HepG2 (cell line): ENCODE results near the gene PRR11. TPM values are rescaled to one million over a fixed set of nuclear protein-coding genes. Genes with fewer than 3 reads are reported as not detected.

ENCODE experiments used
- ATF1 ChIP-seq: IDR thresholded peaks from 2 replicates; pipeline ENCODE4 v1.6.1; 2016; ENCODE audit warnings: mild to moderate bottlenecking, control low read depth
- CENPT ChIP-seq: sonication (generic); formaldehyde crosslinking; IDR thresholded peaks from 2 replicates; pipeline ENCODE4 v1.8.0; 2022; ENCODE audit warnings: low read depth, mild to moderate bottlenecking, moderate library complexity, missing genetic modification reagents
- ELF3 ChIP-seq: IDR thresholded peaks from 2 replicates; pipeline ENCODE4 v1.6.1; 2016; ENCODE audit warnings: missing genetic modification reagents, missing compliant biosample characterization
- FOXP1 ChIP-seq, 2 experiments: fragments of 450-650 bp in 1 of 2; IDR thresholded peaks; 2 replicates each; pipeline ENCODE4 v1.6.1; 2017 to 2018; ENCODE audit warnings: antibody characterized with exemption in 1 of 2
- HNF4A ChIP-seq: sonication (generic); formaldehyde crosslinking; IDR thresholded peaks from 2 replicates; pipeline ENCODE4 v1.4.0; 2020; ENCODE audit warnings: missing genetic modification reagents
- MLLT10 ChIP-seq: sonication (generic); formaldehyde crosslinking; IDR thresholded peaks from 2 replicates; pipeline ENCODE4 v1.4.0; 2020; ENCODE audit warnings: missing genetic modification reagents
- NBN ChIP-seq: fragments of 450-650 bp; conservative IDR thresholded peaks from 2 replicates; pipeline ENCODE4 v1.6.1; 2017
- NFYB ChIP-seq: sonication (generic); formaldehyde crosslinking; IDR thresholded peaks from 2 replicates; pipeline ENCODE4 v1.4.0; 2020; ENCODE audit warnings: missing genetic modification reagents
- PAF1 ChIP-seq: IDR thresholded peaks from 2 replicates; pipeline ENCODE4 v1.6.1; 2016; ENCODE audit warnings: missing genetic modification reagents, missing compliant biosample characterization
- RORA ChIP-seq: sonication (generic); formaldehyde crosslinking; IDR thresholded peaks from 2 replicates; pipeline ENCODE4 v1.5.0; 2020; ENCODE audit warnings: mild to moderate bottlenecking, missing genetic modification reagents, moderate library complexity
- RXRB ChIP-seq: IDR thresholded peaks from 2 replicates; pipeline ENCODE4 v1.6.1; 2016; ENCODE audit warnings: borderline replicate concordance, missing genetic modification reagents, missing compliant biosample characterization
- SMAD1 ChIP-seq: sonication (generic); formaldehyde crosslinking; IDR thresholded peaks from 2 replicates; pipeline ENCODE4 v1.4.0; 2020; ENCODE audit warnings: missing genetic modification reagents, low read depth, mild to moderate bottlenecking, borderline replicate concordance
- SSRP1 ChIP-seq: IDR thresholded peaks from 2 replicates; pipeline ENCODE4 v1.6.1; 2016; ENCODE audit warnings: control low read depth
- ZC3H13 ChIP-seq: sonication (generic); formaldehyde crosslinking; IDR thresholded peaks from 2 replicates; pipeline ENCODE4 v1.8.1; 2023; ENCODE audit warnings: mild to moderate bottlenecking, missing genetic modification reagents, moderate library complexity
- ZEB1 ChIP-seq: IDR thresholded peaks from 2 replicates; pipeline ENCODE4 v1.6.1; 2012; ENCODE audit warnings: mild to moderate bottlenecking, low read depth, inconsistent platforms; ENCODE audit not compliant: insufficient replicate concordance
- ZMAT5 ChIP-seq: sonication (generic); formaldehyde crosslinking; IDR thresholded peaks from 2 replicates; pipeline ENCODE4 v1.5.0; 2020; ENCODE audit warnings: mild to moderate bottlenecking, low read depth, missing genetic modification reagents, borderline replicate concordance
- ZNF382 ChIP-seq: sonication (generic); formaldehyde crosslinking; IDR thresholded peaks from 2 replicates; pipeline ENCODE4 v1.5.0; 2020; ENCODE audit warnings: missing genetic modification reagents, mild to moderate bottlenecking, borderline replicate concordance
- ZNF432 ChIP-seq: sonication (generic); formaldehyde crosslinking; IDR thresholded peaks from 2 replicates; pipeline ENCODE4 v1.5.0; 2020; ENCODE audit warnings: missing genetic modification reagents, mild to moderate bottlenecking, borderline replicate concordance
- ZNF484 ChIP-seq: sonication (generic); formaldehyde crosslinking; IDR thresholded peaks from 2 replicates; pipeline ENCODE4 v1.5.1; 2020; ENCODE audit warnings: mild to moderate bottlenecking, low read depth, missing genetic modification reagents, borderline replicate concordance
- ZNF576 ChIP-seq: sonication (generic); formaldehyde crosslinking; IDR thresholded peaks from 2 replicates; pipeline ENCODE4 v1.4.0; 2020; ENCODE audit warnings: mild to moderate bottlenecking, missing genetic modification reagents
- ZNF615 ChIP-seq: sonication (generic); formaldehyde crosslinking; IDR thresholded peaks from 2 replicates; pipeline ENCODE4 v1.5.0; 2020; ENCODE audit warnings: mild to moderate bottlenecking, missing genetic modification reagents, borderline replicate concordance
- ZNF670 ChIP-seq: sonication (generic); formaldehyde crosslinking; IDR thresholded peaks from 2 replicates; pipeline ENCODE4 v1.8.0; 2022; ENCODE audit warnings: mild to moderate bottlenecking, missing genetic modification reagents, borderline replicate concordance
- ZNF792 ChIP-seq: IDR thresholded peaks from 2 replicates; pipeline ENCODE4 v1.6.1; 2016
- ZNF850 ChIP-seq: sonication (generic); formaldehyde crosslinking; conservative IDR thresholded peaks from 2 replicates; pipeline ENCODE4 v1.9.0; 2021; ENCODE audit warnings: mild to moderate bottlenecking, missing genetic modification reagents
- ZSCAN30 ChIP-seq: sonication (generic); formaldehyde crosslinking; IDR thresholded peaks from 2 replicates; pipeline ENCODE4 v1.5.0; 2020; ENCODE audit warnings: mild to moderate bottlenecking, missing genetic modification reagents
- polyA plus RNA-seq, 8 experiments: library from polyadenylated mRNA; depleted of rRNA in 3 of 8; stranded (reverse) in 7 of 8; unstranded in 1 of 8; fragments of >200 nt; fragmentation: Illumina TruSeq in 4 of 8; extraction: Trizol in 4 of 8; gene quantifications; 2 replicates each; pipeline versions ENCODE4 v1.2.1 to v1.2.3, GENCODE V29; 2011 to 2016; ENCODE audit warnings: low read depth in 4 of 8, missing spikeins in 1 of 8, mixed read lengths in 1 of 8; ENCODE audit not compliant: insufficient read depth in 1 of 8
- total RNA-seq, 5 experiments: library from RNA; depleted of rRNA; stranded (reverse); fragments of >200 nt; fragmentation: Illumina TruSeq; extraction: Trizol; gene quantifications; 2 replicates each; pipeline ENCODE4 v1.2.3, GENCODE V29; 2016; ENCODE audit warnings: low read depth in 1 of 5
- TF ChIP-seq, protein P1 (sequence below): sonication (generic); formaldehyde crosslinking; IDR thresholded peaks from 2 replicates; pipeline ENCODE4 v1.4.0; 2020; ENCODE audit warnings: missing genetic modification reagents
- TF ChIP-seq, protein P2 (sequence below): IDR thresholded peaks from 2 replicates; pipeline ENCODE4 v1.6.1; 2016; ENCODE audit warnings: low read depth, control low read depth

Gene PRR11
- total and polyA plus RNA-seq, 2 of the 13 experiments (the other 11 are each of a cell fraction or from before 2014, with no cell fraction given) = 35.7 to 39.2 TPM

DNA sequence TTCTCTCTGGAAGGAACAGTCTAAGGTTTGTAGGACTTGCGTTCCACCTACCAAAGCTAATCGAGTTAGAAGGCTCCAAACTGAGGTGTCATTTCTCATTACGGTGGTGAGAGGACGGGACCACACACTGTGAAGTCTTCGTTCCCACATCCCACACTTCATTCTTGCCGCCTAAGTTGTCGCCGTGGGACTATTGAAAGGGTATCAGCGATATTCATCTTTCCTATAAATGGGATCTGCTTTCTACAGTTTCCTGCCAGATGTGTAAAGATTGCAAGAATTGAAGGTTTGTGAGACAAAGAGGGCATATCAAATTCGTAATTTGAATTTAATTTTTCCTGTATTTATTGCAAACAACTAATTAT lies 48.3 kb upstream of the PRR11 start (continued):
- TF ChIP-seq, protein P1, sequence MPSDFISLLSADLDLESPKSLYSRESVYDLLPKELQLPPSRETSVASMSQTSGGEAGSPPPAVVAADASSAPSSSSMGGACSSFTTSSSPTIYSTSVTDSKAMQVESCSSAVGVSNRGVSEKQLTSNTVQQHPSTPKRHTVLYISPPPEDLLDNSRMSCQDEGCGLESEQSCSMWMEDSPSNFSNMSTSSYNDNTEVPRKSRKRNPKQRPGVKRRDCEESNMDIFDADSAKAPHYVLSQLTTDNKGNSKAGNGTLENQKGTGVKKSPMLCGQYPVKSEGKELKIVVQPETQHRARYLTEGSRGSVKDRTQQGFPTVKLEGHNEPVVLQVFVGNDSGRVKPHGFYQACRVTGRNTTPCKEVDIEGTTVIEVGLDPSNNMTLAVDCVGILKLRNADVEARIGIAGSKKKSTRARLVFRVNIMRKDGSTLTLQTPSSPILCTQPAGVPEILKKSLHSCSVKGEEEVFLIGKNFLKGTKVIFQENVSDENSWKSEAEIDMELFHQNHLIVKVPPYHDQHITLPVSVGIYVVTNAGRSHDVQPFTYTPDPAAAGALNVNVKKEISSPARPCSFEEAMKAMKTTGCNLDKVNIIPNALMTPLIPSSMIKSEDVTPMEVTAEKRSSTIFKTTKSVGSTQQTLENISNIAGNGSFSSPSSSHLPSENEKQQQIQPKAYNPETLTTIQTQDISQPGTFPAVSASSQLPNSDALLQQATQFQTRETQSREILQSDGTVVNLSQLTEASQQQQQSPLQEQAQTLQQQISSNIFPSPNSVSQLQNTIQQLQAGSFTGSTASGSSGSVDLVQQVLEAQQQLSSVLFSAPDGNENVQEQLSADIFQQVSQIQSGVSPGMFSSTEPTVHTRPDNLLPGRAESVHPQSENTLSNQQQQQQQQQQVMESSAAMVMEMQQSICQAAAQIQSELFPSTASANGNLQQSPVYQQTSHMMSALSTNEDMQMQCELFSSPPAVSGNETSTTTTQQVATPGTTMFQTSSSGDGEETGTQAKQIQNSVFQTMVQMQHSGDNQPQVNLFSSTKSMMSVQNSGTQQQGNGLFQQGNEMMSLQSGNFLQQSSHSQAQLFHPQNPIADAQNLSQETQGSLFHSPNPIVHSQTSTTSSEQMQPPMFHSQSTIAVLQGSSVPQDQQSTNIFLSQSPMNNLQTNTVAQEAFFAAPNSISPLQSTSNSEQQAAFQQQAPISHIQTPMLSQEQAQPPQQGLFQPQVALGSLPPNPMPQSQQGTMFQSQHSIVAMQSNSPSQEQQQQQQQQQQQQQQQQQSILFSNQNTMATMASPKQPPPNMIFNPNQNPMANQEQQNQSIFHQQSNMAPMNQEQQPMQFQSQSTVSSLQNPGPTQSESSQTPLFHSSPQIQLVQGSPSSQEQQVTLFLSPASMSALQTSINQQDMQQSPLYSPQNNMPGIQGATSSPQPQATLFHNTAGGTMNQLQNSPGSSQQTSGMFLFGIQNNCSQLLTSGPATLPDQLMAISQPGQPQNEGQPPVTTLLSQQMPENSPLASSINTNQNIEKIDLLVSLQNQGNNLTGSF = no peak
- TF ChIP-seq ZNF382 (CRISPR knock-in tag) = no peak
- 0 out of 2 replicates have a peak, but pooled peaks have one; percentile 25 for TF ChIP-seq ZSCAN30 (CRISPR knock-in tag)
- TF ChIP-seq SSRP1 (CRISPR knock-in tag) = no peak
- no peak for TF ChIP-seq RXRB
- no peak for TF ChIP-seq NBN
- TF ChIP-seq ZMAT5 = no peak
- 0 out of 2 replicates have a peak, but pooled peaks have one; percentile 2 for TF ChIP-seq ZNF615
- TF ChIP-seq HNF4A (CRISPR knock-in tag) = no peak
- TF ChIP-seq ELF3 (CRISPR knock-in tag) = no peak
- no peak for TF ChIP-seq NFYB (CRISPR knock-in tag)
- TF ChIP-seq ZNF432 = no peak
- no peak for TF ChIP-seq MLLT10 (CRISPR knock-in tag)
- TF ChIP-seq ZNF576 (CRISPR knock-in tag) = no peak
- no peak for TF ChIP-seq CENPT
- peak; percentile 3; the same call in 1 of the 2 replicates for TF ChIP-seq ATF1 (CRISPR knock-in tag)
- TF ChIP-seq PAF1 = no peak
- no peak for TF ChIP-seq RORA (CRISPR knock-in tag)
- TF ChIP-seq, protein P2, sequence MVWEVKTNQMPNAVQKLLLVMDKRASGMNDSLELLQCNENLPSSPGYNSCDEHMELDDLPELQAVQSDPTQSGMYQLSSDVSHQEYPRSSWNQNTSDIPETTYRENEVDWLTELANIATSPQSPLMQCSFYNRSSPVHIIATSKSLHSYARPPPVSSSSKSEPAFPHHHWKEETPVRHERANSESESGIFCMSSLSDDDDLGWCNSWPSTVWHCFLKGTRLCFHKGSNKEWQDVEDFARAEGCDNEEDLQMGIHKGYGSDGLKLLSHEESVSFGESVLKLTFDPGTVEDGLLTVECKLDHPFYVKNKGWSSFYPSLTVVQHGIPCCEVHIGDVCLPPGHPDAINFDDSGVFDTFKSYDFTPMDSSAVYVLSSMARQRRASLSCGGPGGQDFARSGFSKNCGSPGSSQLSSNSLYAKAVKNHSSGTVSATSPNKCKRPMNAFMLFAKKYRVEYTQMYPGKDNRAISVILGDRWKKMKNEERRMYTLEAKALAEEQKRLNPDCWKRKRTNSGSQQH (CRISPR knock-in tag) = no peak
- no peak for TF ChIP-seq SMAD1 (CRISPR knock-in tag)
- TF ChIP-seq ZNF670 (CRISPR knock-in tag) = 0 out of 2 replicates have a peak, but pooled peaks have one; percentile 3
- TF ChIP-seq FOXP1 (IDR thresholded peaks at IDR 0.05) = no peak
- TF ChIP-seq FOXP1 (CRISPR knock-in tag; IDR thresholded peaks at IDR 0.05) = no peak
- 0 out of 2 replicates have a peak, but pooled peaks have one; percentile 70 for TF ChIP-seq ZNF850 (CRISPR knock-in tag)
- no peak for TF ChIP-seq ZNF792 (CRISPR knock-in tag)
- TF ChIP-seq ZEB1 = peak; percentile 2
- TF ChIP-seq ZNF484 = no peak
- peak; percentile 60; the same call in 1 of the 2 replicates for TF ChIP-seq ZC3H13 (CRISPR knock-in tag)
